CD14-positive monocyte (primary cell): ENCODE data around the gene PRR16. TPM values are rescaled to one million over a fixed set of nuclear protein-coding genes. Genes with fewer than 3 reads are reported as not detected.
"Not testable (repeated sequence)": the region's sequence is repeated elsewhere in the genome, so short reads cannot be mapped to it uniquely, and the experiment has no call there.

Experiments
- DNase-seq, 3 donors: peaks; one replicate each; pipeline ENCODE4 v3.0.0-alpha.2; 2011 to 2022
- H2AFZ ChIP-seq: 2 replicates; pipeline ENCODE4 v1.6.0; 2012; ENCODE audit warnings: mild to moderate bottlenecking, low read depth, low read length, inconsistent platforms; ENCODE audit not compliant: insufficient read depth, poor library complexity, severe bottlenecking
- H3K27ac ChIP-seq, 2 donors: 1 replicate in 1 of 2; 2 replicates in 1 of 2; pipeline ENCODE4 v1.5.1; 2012 to 2013; ENCODE audit warnings: low read length in 2 of 2, control low read depth in 1 of 2, inconsistent platforms in 1 of 2, low read depth in 1 of 2, mild to moderate bottlenecking in 1 of 2
- H3K27me3 ChIP-seq, 2 donors: one replicate each; pipeline versions ENCODE4 v1.6.0 to v1.6.1; 2011 to 2013; ENCODE audit warnings: low read length in 2 of 2; ENCODE audit not compliant: control insufficient read depth in 2 of 2, insufficient read depth in 2 of 2
- H3K36me3 ChIP-seq, 2 donors: replicated peaks in 1 of 2; 1 replicate in 1 of 2; 2 replicates in 1 of 2; pipeline versions ENCODE4 v1.5.1 to v1.6.1; 2012 to 2013; ENCODE audit warnings: low read length in 2 of 2, control low read depth in 1 of 2, inconsistent platforms in 1 of 2, mild to moderate bottlenecking in 1 of 2; ENCODE audit not compliant: insufficient read depth in 2 of 2, control insufficient read depth in 1 of 2
- H3K4me1 ChIP-seq, 2 donors: 1 replicate in 1 of 2; 2 replicates in 1 of 2; pipeline versions ENCODE4 v1.5.1 to v1.6.1; 2012 to 2013; ENCODE audit warnings: low read length in 2 of 2, control low read depth in 1 of 2, inconsistent platforms in 1 of 2, mild to moderate bottlenecking in 1 of 2, moderate library complexity in 1 of 2; ENCODE audit not compliant: insufficient read depth in 2 of 2, control insufficient read depth in 1 of 2
- H3K4me2 ChIP-seq: replicated peaks from 2 replicates; pipeline ENCODE3; 2012; ENCODE audit warnings: low read length, moderate library complexity, mild to moderate bottlenecking; ENCODE audit not compliant: poor library complexity, severe bottlenecking; ENCODE audit errors: extremely low read depth
- H3K4me3 ChIP-seq, 3 experiments: fragments of 200-600 bp in 1 of 3; sonication (generic) in 1 of 3; replicated peaks in 1 of 3; 1 replicate in 2 of 3; 2 replicates in 1 of 3; pipeline ENCODE4 v1.5.1; 2011 to 2013; ENCODE audit warnings: low read length in 3 of 3, mild to moderate bottlenecking in 3 of 3, control low read depth in 2 of 3, low read depth in 2 of 3, inconsistent platforms in 1 of 3, moderate library complexity in 1 of 3
- H3K79me2 ChIP-seq: 2 replicates; pipeline ENCODE4 v1.6.0; 2012; ENCODE audit warnings: mild to moderate bottlenecking, control low read depth, inconsistent platforms, low read length, moderate library complexity; ENCODE audit not compliant: insufficient read depth
- H3K9ac ChIP-seq: 2 replicates; pipeline ENCODE4 v1.6.0; 2017; ENCODE audit warnings: low read length, mild to moderate bottlenecking; ENCODE audit not compliant: insufficient read depth, poor library complexity, severe bottlenecking
- H3K9me3 ChIP-seq, 2 donors: replicated peaks in 1 of 2; 1 replicate in 1 of 2; 2 replicates in 1 of 2; pipeline versions ENCODE4 v1.5.1 to v1.6.1; 2012 to 2013; ENCODE audit warnings: low read length in 2 of 2, control low read depth in 1 of 2; ENCODE audit not compliant: control insufficient read depth in 1 of 2, insufficient read depth in 1 of 2
- H4K20me1 ChIP-seq: 2 replicates; pipeline ENCODE4 v1.6.0; 2012; ENCODE audit warnings: mild to moderate bottlenecking, low read length, control low read depth, moderate library complexity; ENCODE audit not compliant: insufficient read depth
- H3K27ac Mint-ChIP-seq, 7 donors: one replicate each; pipeline ENCODE4 v1.8.0; 2020; ENCODE audit warnings: mild to moderate bottlenecking in 7 of 7, mixed read lengths in 7 of 7, moderate library complexity in 6 of 7, inconsistent platforms in 2 of 7
- H3K27me3 Mint-ChIP-seq, 3 donors: one replicate each; pipeline ENCODE4 v1.8.0; 2021 to 2022; ENCODE audit warnings: low read depth in 3 of 3, mild to moderate bottlenecking in 3 of 3, mixed read lengths in 3 of 3, moderate library complexity in 3 of 3, inconsistent platforms in 1 of 3
- H3K36me3 Mint-ChIP-seq, 2 donors: one replicate each; pipeline ENCODE4 v1.8.0; 2020; ENCODE audit warnings: mixed read lengths in 2 of 2, inconsistent platforms in 1 of 2, mild to moderate bottlenecking in 1 of 2
- H3K4me1 Mint-ChIP-seq: one replicate; pipeline ENCODE4 v1.8.0; 2020; ENCODE audit warnings: mild to moderate bottlenecking, mixed read lengths
- H3K4me3 Mint-ChIP-seq, 2 donors: one replicate each; pipeline ENCODE4 v1.8.0; 2020; ENCODE audit warnings: mild to moderate bottlenecking in 2 of 2, mixed read lengths in 2 of 2, moderate library complexity in 1 of 2
- H3K9me3 Mint-ChIP-seq, 7 donors: one replicate each; pipeline ENCODE4 v1.8.0; 2020 to 2022; ENCODE audit warnings: mixed read lengths in 7 of 7, mild to moderate bottlenecking in 6 of 7, moderate library complexity in 6 of 7, inconsistent platforms in 2 of 7
- CTCF ChIP-seq: fragments of 200-600 bp; IDR thresholded peaks from one replicate; pipeline ENCODE4 v1.8.0; 2022; ENCODE audit warnings: antibody characterized with exemption, mild to moderate bottlenecking
- WGBS: methylation state at CpG from one replicate; pipeline ENCODE4 v1.1.5; 2013; ENCODE audit warnings: missing lambda C conversion rate; ENCODE audit not compliant: insufficient coverage; 5-methylcytosine and 5-hydroxymethylcytosine counted together
- intact Hi-C, 2 donors: fragments of 100-400 bp; cut with micrococcal nuclease; formaldehyde crosslinking; loops; one replicate each; pipeline versions ENCODE4 v1.15.0 to v1.15.1; 2023
- polyA plus RNA-seq, 3 donors: library from polyadenylated mRNA; depleted of rRNA in 1 of 3; unstranded in 2 of 3; stranded (reverse) in 1 of 3; fragments of 300-500 nt in 2 of 3; fragments of >200 nt in 1 of 3; fragmentation: Illumina TruSeq in 2 of 3; gene quantifications; 1 replicate in 2 of 3; 2 replicates in 1 of 3; pipeline ENCODE4 v1.2.3, GENCODE V29; 2012 to 2021

PRR16 gene
- polyA plus RNA-seq, 3 donors, result 0.14 to 0.74 (median 0.56) TPM

GRCh38 chr5:120419127-120419526, 45.0 kb upstream of the PRR16 start:
- Mint-ChIP-seq H3K27me3 (peaks cover 0 to 2% (median 1%) of the 10 kb centered on the region in 3 donors), H3K27ac (no peak overlapping the region), H3K9me3 (peaks cover 0 to 4% (median 2%) of the 10 kb centered on the region in 7 donors), H3K4me1 (no peaks in the 10 kb centered on the region), H3K4me3 (no peak overlapping the region), H3K36me3 (no peaks in the 10 kb centered on the region)
- H3K9me3 ChIP-seq, result no peaks in the 10 kb centered on the region
- H3K9ac ChIP-seq, result no peak overlapping the region
- H3K4me3 ChIP-seq, result no peak overlapping the region
- TF ChIP-seq CTCF, result no peak
- no peak overlapping the region for H3K27ac ChIP-seq
- whole genome bisulfite sequencing, result no CpG with 5 or more reads among the region's 3 CpGs
- no peaks in the 10 kb centered on the region for H3K36me3 ChIP-seq
- no peaks in the 10 kb centered on the region for H3K27me3 ChIP-seq
- H3K79me2 ChIP-seq, result no peaks in the 10 kb centered on the region
- intact Hi-C loops, result no loop called here
- no peaks in the 10 kb centered on the region for H4K20me1 ChIP-seq
- H2AFZ ChIP-seq, result no peak overlapping the region
- no peaks in the 10 kb centered on the region for H3K4me1 ChIP-seq
- no peak overlapping the region for H3K4me2 ChIP-seq
- DNase-seq, result no peak

GRCh38 chr5:120426633-120427275, 37.3 kb upstream of the PRR16 start:
- H3K9ac ChIP-seq, H2AFZ ChIP-seq, H3K4me1 Mint-ChIP-seq, H3K4me2 ChIP-seq, H3K27me3 Mint-ChIP-seq, H3K27ac Mint-ChIP-seq, H3K27ac ChIP-seq, DNase-seq, H3K36me3 Mint-ChIP-seq, H3K79me2 ChIP-seq, H3K36me3 ChIP-seq, H3K9me3 ChIP-seq, H4K20me1 ChIP-seq, H3K4me1 ChIP-seq, H3K4me3 ChIP-seq, H3K4me3 Mint-ChIP-seq, intact Hi-C loops, H3K27me3 ChIP-seq: not testable (repeated sequence)
- 97% methylated on average over 22 of the region's 25 CpGs for WGBS
- peaks cover 18 to 51% (median 37%) of the 10 kb centered on the region in 7 donors for H3K9me3 Mint-ChIP-seq
